H1 (cell line): ENCODE measurements around the gene CCDC136. TPM values are rescaled to one million over a fixed set of nuclear protein-coding genes. Genes with fewer than 3 reads are reported as not detected.

Experiments used
- CTCF ChIA-PET: fragments of 300-600 bp; sonication (Branson Sonifier 250); formaldehyde crosslinking; loops from one replicate; lab custom pipeline; 2021; ENCODE audit not compliant: partially characterized antibody; lab: Charles Lee
- POLR2A ChIA-PET: fragments of 300-600 bp; sonication (Branson Sonifier 250); formaldehyde crosslinking; loops from one replicate; lab custom pipeline; 2021; ENCODE audit warnings: inconsistent platforms; ENCODE audit not compliant: partially characterized antibody; lab: Charles Lee
- DNase-seq, 2 experiments: peaks; one replicate each; pipeline versions ENCODE4 v3.0.0 to v3.0.0-alpha.2; 2010 to 2022; ENCODE audit warnings: low spot score in 2 of 2, low read depth in 1 of 2, mixed read lengths in 1 of 2
- FAIRE-seq: peaks from 2 replicates; lab custom pipeline; 2011; peaks lifted over from hg19 to GRCh38; lab: Jason Lieb, UNC
- H2AFZ ChIP-seq: 2 replicates; pipeline ENCODE4 v1.8.1; 2012; ENCODE audit warnings: low read length, inconsistent platforms
- H2AK5ac ChIP-seq: 2 replicates; pipeline ENCODE4 v1.6.1; 2013; ENCODE audit warnings: low read depth, low read length
- H2BK120ac ChIP-seq: replicated peaks from 2 replicates; pipeline ENCODE3; 2013; ENCODE audit warnings: low read depth, low read length, inconsistent platforms
- H2BK12ac ChIP-seq: 2 replicates; pipeline ENCODE4 v1.6.1; 2013; ENCODE audit warnings: low read depth, low read length
- H2BK15ac ChIP-seq: 2 replicates; pipeline ENCODE4 v1.6.1; 2013; ENCODE audit warnings: low read length
- H2BK20ac ChIP-seq: 2 replicates; pipeline ENCODE4 v1.6.1; 2013; ENCODE audit warnings: low read length
- H2BK5ac ChIP-seq: 2 replicates; pipeline ENCODE4 v1.6.1; 2013; ENCODE audit warnings: low read depth, low read length
- H3K14ac ChIP-seq: 2 replicates; pipeline ENCODE4 v1.6.1; 2013; ENCODE audit warnings: inconsistent platforms; ENCODE audit not compliant: insufficient read length
- H3K18ac ChIP-seq: 2 replicates; pipeline ENCODE4 v1.6.1; 2013; ENCODE audit warnings: low read length; ENCODE audit errors: extremely low read depth
- H3K23ac ChIP-seq: 2 replicates; pipeline ENCODE4 v1.6.1; 2013; ENCODE audit warnings: inconsistent platforms; ENCODE audit not compliant: insufficient read length
- H3K23me2 ChIP-seq: 2 replicates; pipeline ENCODE4 v1.6.1; 2013; ENCODE audit warnings: low read depth, low read length
- H3K27ac ChIP-seq: 2 replicates; pipeline ENCODE4 v1.6.1; 2011; ENCODE audit warnings: low read depth, low read length, inconsistent platforms
- H3K27me3 ChIP-seq, 4 experiments: replicated peaks in 1 of 4; 1 replicate in 1 of 4; 2 replicates in 3 of 4; pipeline versions ENCODE4 v1.6.1 to v1.8.1; 2011 to 2013; ENCODE audit warnings: low read length in 3 of 4, mild to moderate bottlenecking in 3 of 4, inconsistent platforms in 2 of 4, mixed read lengths in 2 of 4, moderate library complexity in 1 of 4; ENCODE audit not compliant: control insufficient read depth in 3 of 4, insufficient read depth in 3 of 4; ENCODE audit errors: extremely low read depth in 1 of 4
- H3K36me3 ChIP-seq, 4 experiments: 2 replicates each; pipeline versions ENCODE4 v1.6.1 to v1.8.1; 2011 to 2013; ENCODE audit warnings: mild to moderate bottlenecking in 4 of 4, low read length in 3 of 4, moderate library complexity in 2 of 4, control low read depth in 1 of 4, inconsistent platforms in 1 of 4; ENCODE audit not compliant: insufficient read depth in 4 of 4, control insufficient read depth in 2 of 4
- H3K4ac ChIP-seq: replicated peaks from 2 replicates; pipeline ENCODE3; 2013; ENCODE audit warnings: low read length, low read depth, mixed read lengths, inconsistent platforms; ENCODE audit not compliant: insufficient read length
- H3K4me1 ChIP-seq, 4 experiments: replicated peaks in 1 of 4; 1 replicate in 1 of 4; 2 replicates in 3 of 4; pipeline versions ENCODE4 v1.6.1 to v1.8.1; 2011 to 2013; ENCODE audit warnings: low read length in 3 of 4, inconsistent platforms in 2 of 4, mixed read lengths in 1 of 4; ENCODE audit not compliant: insufficient read depth in 4 of 4, control insufficient read depth in 3 of 4
- H3K4me2 ChIP-seq, 2 experiments: 2 replicates each; pipeline versions ENCODE4 v1.6.1 to v1.8.1; 2011 to 2013; ENCODE audit warnings: low read depth in 2 of 2, low read length in 2 of 2, control low read depth in 1 of 2, inconsistent platforms in 1 of 2, mild to moderate bottlenecking in 1 of 2; ENCODE audit not compliant: insufficient read depth in 1 of 2
- H3K4me3 ChIP-seq, 4 experiments: fragments of 200-600, 300-600 bp in 1 of 4; sonication (generic), shearing (Covaris generic), sonication (Bioruptor Twin) in 1 of 4; 2 replicates each; pipeline versions ENCODE4 v1.5.1 to v1.8.1; 2011 to 2016; ENCODE audit warnings: low read length in 4 of 4, low read depth in 3 of 4, control low read depth in 2 of 4, inconsistent platforms in 2 of 4, mild to moderate bottlenecking in 2 of 4, mixed read lengths in 1 of 4, moderate library complexity in 1 of 4; ENCODE audit not compliant: insufficient read depth in 2 of 4; ENCODE audit errors: extremely low read depth in 1 of 4
- H3K56ac ChIP-seq: replicated peaks from 2 replicates; pipeline ENCODE3; 2013; ENCODE audit warnings: low read depth, mild to moderate bottlenecking, mixed read lengths, low read length, inconsistent platforms; ENCODE audit not compliant: insufficient read length
- H3K79me1 ChIP-seq: 2 replicates; pipeline ENCODE4 v1.6.1; 2013; ENCODE audit warnings: low read depth, low read length, control low read depth
- H3K79me2 ChIP-seq, 2 experiments: 2 replicates each; pipeline versions ENCODE4 v1.6.1 to v1.8.1; 2012 to 2013; ENCODE audit warnings: low read length in 2 of 2, mild to moderate bottlenecking in 2 of 2, inconsistent platforms in 1 of 2; ENCODE audit not compliant: insufficient read depth in 2 of 2, control insufficient read depth in 1 of 2
- H3K9ac ChIP-seq, 4 experiments: replicated peaks in 1 of 4; 1 replicate in 1 of 4; 2 replicates in 3 of 4; pipeline versions ENCODE4 v1.6.1 to v1.8.1; 2011 to 2013; ENCODE audit warnings: low read depth in 3 of 4, low read length in 3 of 4, control low read depth in 2 of 4, mild to moderate bottlenecking in 2 of 4, moderate library complexity in 2 of 4, inconsistent platforms in 1 of 4; ENCODE audit errors: extremely low read depth in 1 of 4
- H3K9me3 ChIP-seq, 2 experiments: 2 replicates each; pipeline versions ENCODE4 v1.6.1 to v1.8.1; 2012 to 2013; ENCODE audit warnings: mild to moderate bottlenecking in 2 of 2, moderate library complexity in 2 of 2, control low read depth in 1 of 2, inconsistent platforms in 1 of 2, low read depth in 1 of 2, low read length in 1 of 2, mixed read lengths in 1 of 2; ENCODE audit not compliant: insufficient read depth in 2 of 2
- H4K20me1 ChIP-seq, 2 experiments: replicated peaks in 1 of 2; 2 replicates each; pipeline versions ENCODE3 to v1.8.1; 2011 to 2013; ENCODE audit warnings: inconsistent platforms in 2 of 2, low read length in 2 of 2, mild to moderate bottlenecking in 1 of 2; ENCODE audit not compliant: insufficient read depth in 2 of 2, control insufficient read depth in 1 of 2
- H4K5ac ChIP-seq: 2 replicates; pipeline ENCODE4 v1.6.1; 2013; ENCODE audit warnings: low read length, low read depth, mixed read lengths, inconsistent platforms; ENCODE audit not compliant: insufficient read length
- H4K8ac ChIP-seq: 2 replicates; pipeline ENCODE4 v1.8.0; 2013; ENCODE audit warnings: mild to moderate bottlenecking, moderate library complexity, low read length, inconsistent platforms; ENCODE audit not compliant: insufficient read depth; ENCODE audit errors: extremely low read depth
- H4K91ac ChIP-seq: replicated peaks from 2 replicates; pipeline ENCODE3; 2013; ENCODE audit warnings: low read length, mixed read lengths, inconsistent platforms; ENCODE audit not compliant: insufficient read length
- BRCA1 ChIP-seq: IDR thresholded peaks from 2 replicates; pipeline ENCODE4 v1.6.1; 2012; ENCODE audit warnings: low read depth, low read length, improper control_type of control experiment
- EP300 ChIP-seq, 2 experiments: IDR thresholded peaks; 1 replicate in 1 of 2; 2 replicates in 1 of 2; pipeline ENCODE4 v1.6.1; 2011 to 2012; ENCODE audit warnings: low read depth in 2 of 2, low read length in 2 of 2, mild to moderate bottlenecking in 2 of 2, borderline replicate concordance in 1 of 2, inconsistent platforms in 1 of 2, moderate library complexity in 1 of 2
- FOSL1 ChIP-seq: IDR thresholded peaks from 2 replicates; pipeline ENCODE4 v1.6.1; 2011; ENCODE audit warnings: mild to moderate bottlenecking, low read depth, low read length, moderate library complexity; ENCODE audit not compliant: insufficient read depth
- JUN ChIP-seq: IDR thresholded peaks from 2 replicates; pipeline ENCODE4 v1.6.1; 2011; ENCODE audit warnings: low read depth, mild to moderate bottlenecking, improper control_type of control experiment, low read length
- SAP30 ChIP-seq: fragments of 300-600 bp; sonication (generic); IDR thresholded peaks from 2 replicates; pipeline ENCODE4 v1.7.1; 2012; ENCODE audit warnings: low read length, moderate library complexity, mild to moderate bottlenecking, inconsistent platforms; ENCODE audit not compliant: insufficient read depth, insufficient replicate concordance
- SP4 ChIP-seq: IDR thresholded peaks from 2 replicates; pipeline ENCODE4 v1.6.1; 2012; ENCODE audit warnings: low read length, inconsistent platforms
- SRF ChIP-seq: IDR thresholded peaks from 2 replicates; pipeline ENCODE4 v1.6.1; 2011; ENCODE audit warnings: mild to moderate bottlenecking, low read depth, low read length, moderate library complexity
- TCF12 ChIP-seq: IDR thresholded peaks from 2 replicates; pipeline ENCODE4 v1.6.1; 2011; ENCODE audit warnings: low read depth, mild to moderate bottlenecking, low read length
- WGBS, 2 experiments: shearing (Covaris generic) in 1 of 2; methylation state at CpG; one replicate each; pipeline versions ENCODE4 v1.1.6 to v1.1.7; 2013 to 2015; ENCODE audit warnings: low lambda C conversion rate in 2 of 2, mixed read lengths in 2 of 2, inconsistent platforms in 1 of 2, low coverage in 1 of 2, missing lambda C conversion rate in 1 of 2; ENCODE audit not compliant: insufficient replicate concordance in 2 of 2, insufficient coverage in 1 of 2, insufficient read length in 1 of 2; ENCODE audit errors: extremely low coverage in 1 of 2, missing lambda C conversion rate in 1 of 2; 5-methylcytosine and 5-hydroxymethylcytosine counted together
- polyA plus RNA-seq, 7 experiments: library from polyadenylated mRNA; depleted of rRNA in 3 of 7; stranded (reverse) in 5 of 7; unstranded in 2 of 7; fragments of >200 nt in 5 of 7; fragments of 200-250 nt in 2 of 7; gene quantifications; 1 replicate in 5 of 7; 2 replicates in 1 of 7; 4 replicates in 1 of 7; pipeline versions ENCODE4 v1.2.1 to v1.2.3, GENCODE V29; 2011 to 2013; ENCODE audit warnings: missing spikeins in 2 of 7, mixed read lengths in 2 of 7
- total RNA-seq: library from RNA; stranded (reverse); fragmentation: NEBNext Ultra II Directional; extraction: Animal tissue kit (Norgen Biotek cat#: 25700); gene quantifications from 2 replicates; pipeline ENCODE4 v1.2.1, GENCODE V29; 2021

The CCDC136 gene
- total and polyA plus RNA-seq, 2 of the 8 experiments (the other 6 are each of a cell fraction or from before 2014, with no cell fraction given) = 35.6 to 47.7 TPM

DNA sequence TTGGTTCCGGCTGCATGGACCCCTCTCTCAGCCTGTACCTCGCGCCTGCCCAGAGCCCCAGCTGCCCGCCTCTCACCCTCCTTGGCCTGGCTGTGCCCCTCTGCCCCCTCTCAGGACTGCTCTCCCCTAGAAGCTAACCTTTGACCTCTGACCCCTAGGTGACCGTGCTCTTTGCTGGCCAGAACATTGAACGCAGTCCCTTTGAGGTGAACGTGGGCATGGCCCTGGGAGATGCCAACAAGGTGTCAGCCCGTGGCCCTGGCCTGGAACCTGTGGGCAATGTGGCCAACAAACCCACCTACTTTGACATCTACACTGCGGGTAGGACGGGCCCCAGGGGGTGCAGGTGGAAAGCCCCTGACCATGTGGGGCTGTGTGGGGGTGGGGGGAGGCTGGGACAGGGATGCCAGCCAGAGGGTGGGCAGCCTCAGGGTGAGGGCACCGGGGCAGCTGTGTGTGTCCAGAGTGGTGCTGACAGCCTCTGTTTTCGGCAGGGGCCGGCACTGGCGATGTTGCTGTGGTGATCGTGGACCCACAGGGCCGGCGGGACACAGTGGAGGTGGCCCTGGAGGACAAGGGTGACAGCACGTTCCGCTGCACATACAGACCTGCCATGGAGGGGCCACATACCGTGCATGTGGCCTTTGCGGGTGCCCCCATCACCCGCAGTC lies 46.5 kb downstream of the CCDC136 start:
- Histone ChIP-seq H2AK5ac (no peak overlapping the region), H2BK20ac (no peak overlapping the region), H3K4me1 (peaks cover 0 to 18% (median 11%) of the 10 kb centered on the region in 4 experiments; a peak in 6 of 7 replicates), H3K79me1 (no peaks in the 10 kb centered on the region), H3K23me2 (peaks cover 2% of the 10 kb centered on the region; the same call in 1 of the 2 replicates), H3K23ac (no peak overlapping the region), H3K56ac (no peak overlapping the region), H3K27ac (no peak overlapping the region), H3K14ac (no peak overlapping the region), H2BK120ac (no peak overlapping the region), H4K8ac (peak overlapping the region; percentile 40; the same call in 1 of the 2 replicates), H3K18ac (no peak overlapping the region; the same call in 1 of the 2 replicates), H2BK15ac (no peak overlapping the region), H2BK5ac (no peak overlapping the region), H3K27me3 (no peaks in the 10 kb centered on the region; a peak in 1 of 7 replicates), H3K9me3 (no peaks in the 10 kb centered on the region), H4K5ac (no peak overlapping the region), H3K4ac (no peak overlapping the region), H2BK12ac (no peak overlapping the region), H3K4me3 (no peak overlapping the region), H3K4me2 (no peak overlapping the region), H4K20me1 (no peaks in the 10 kb centered on the region), H3K36me3 (no peaks in the 10 kb centered on the region), H3K9ac (no peak overlapping the region), H3K79me2 (no peaks in the 10 kb centered on the region), H2AFZ (no peak overlapping the region), H4K91ac (no peak overlapping the region)
- FAIRE-seq (no peak), DNase-seq (no peak)
- POLR2A ChIA-PET = no interaction called here
- CTCF ChIA-PET = interaction anchor here (1.3 kb wide), 1 partner anchor 84 kb away, joined by 3 read pairs; no protein-coding TSS in a partner anchor
- WGBS, 2 experiments = 89% methylated on average over 10 of the region's 22 CpGs; no CpG with 5 or more reads in 1 of the 2 experiments
- TF ChIP-seq EP300 (IDR thresholded peaks at IDR 0.05; ENCODE audit: borderline replicate concordance in 1 of 2, low read depth in 2 of 2, low read length in 2 of 2) (no peak), BRCA1 (no peak), FOSL1 (no peak), SP4 (no peak), SRF (no peak), TCF12 (no peak), SAP30 (no peak), JUN (no peak)
